ENCODE results near the gene VTCN1.

DNA sequence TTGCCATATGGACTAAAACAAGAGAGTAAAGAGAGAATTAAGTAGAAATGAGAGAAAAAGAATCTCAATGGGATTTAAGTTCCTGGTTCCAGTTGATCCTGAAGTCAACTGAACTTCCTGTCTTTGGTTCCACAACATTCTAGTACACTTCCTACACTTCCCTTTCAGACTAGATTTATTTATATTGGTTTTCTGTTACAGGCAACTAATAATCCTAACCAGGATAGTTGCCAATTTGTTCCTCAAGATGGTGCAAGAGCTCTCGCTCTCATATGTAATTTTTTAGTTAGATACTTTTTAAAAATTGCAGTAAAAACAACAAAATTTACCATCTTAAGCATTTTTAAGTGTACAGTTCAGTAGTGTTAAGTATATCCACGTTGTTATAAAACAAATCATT, 60.4 kb downstream of the VTCN1 start:
- TF ChIP-seq POLR2A (IDR thresholded peaks at IDR 0.05; ENCODE audit: low read length) = no peak
- no peak for TF ChIP-seq GATA1 (IDR thresholded peaks at IDR 0.05; ENCODE audit: low read depth, low read length)

Data from erythroblast (primary cell).